Skin epidermis (tissue), 12 donors: ENCODE results near the gene MRTO4.
"Not testable (repeated sequence)": the region's sequence is repeated elsewhere in the genome, so short reads cannot be mapped to it uniquely, and the experiment has no call there.

Experiments used
- H3K27ac ChIP-seq, 21 experiments: fragments of 200-600 bp; sonication (generic) in 11 of 21; one replicate each; pipeline ENCODE4 v1.5.0; 2020; ENCODE audit warnings: mild to moderate bottlenecking in 3 of 21, inconsistent platforms in 2 of 21, moderate library complexity in 2 of 21
- H3K4me3 ChIP-seq, 7 experiments: fragments of 200-600 bp; sonication (generic) in 2 of 7; one replicate each; pipeline ENCODE4 v1.5.0; 2020; ENCODE audit warnings: inconsistent platforms in 2 of 7, mild to moderate bottlenecking in 2 of 7, moderate library complexity in 1 of 7

MRTO4 gene

GRCh38 chr1:19251305-19252196 is at the start of gene MRTO4, which contains the start of gene EMC1:
Gene MRTO4 (plus strand): TSS chr1:19251805. CDS start chr1:19251836, 31 bp downstream.
Gene EMC1 (minus strand): TSS chr1:19251524. CDS start chr1:19251509, 15 bp downstream.
- Histone ChIP-seq H3K27ac (peak within 1 kb of the TSS; percentile 85 to 100 (median 98)), H3K4me3 (peak within 1 kb of the TSS; percentile 70 to 98 (median 85))

- H3K27ac ChIP-seq, result no peak overlapping the region
- no peak overlapping the region for H3K4me3 ChIP-seq
These were observed 49.2 kb upstream of the MRTO4 start for GRCh38 chr1:19202396-19202795.

DNA sequence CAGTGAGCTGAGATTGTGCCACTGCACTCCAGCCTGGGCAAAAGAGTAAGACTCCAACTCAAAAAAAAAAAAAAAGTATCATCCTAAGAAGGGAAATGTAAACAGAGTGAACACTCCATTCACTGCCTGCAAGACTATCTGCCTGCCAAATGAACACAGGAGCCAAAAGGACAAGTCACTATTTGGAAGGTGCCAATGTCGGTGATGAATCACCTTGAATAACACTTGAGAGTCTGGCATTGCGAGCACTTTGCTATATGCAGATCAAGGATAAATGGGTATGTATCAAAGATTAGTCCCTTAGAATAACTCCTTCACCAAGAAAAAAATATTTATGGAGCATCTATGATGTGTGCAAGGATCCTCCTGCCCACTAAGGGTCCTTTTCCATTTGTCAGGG is 48.2 kb upstream of the MRTO4 start:
- Histone ChIP-seq H3K4me3 (no peak overlapping the region), H3K27ac (peak overlapping the region in 2 of 21 experiments; percentile 5)

GRCh38 chr1:19204446-19205266 is 46.9 kb upstream of the MRTO4 start:
- Histone ChIP-seq H3K4me3 (no peak overlapping the region), H3K27ac (peak overlapping the region in 1 of 21 experiments; percentile 36)

- Histone ChIP-seq H3K4me3 (no peak overlapping the region), H3K27ac (no peak overlapping the region)
These were observed 46.2 kb upstream of the MRTO4 start for GRCh38 chr1:19205403-19205802.

DNA sequence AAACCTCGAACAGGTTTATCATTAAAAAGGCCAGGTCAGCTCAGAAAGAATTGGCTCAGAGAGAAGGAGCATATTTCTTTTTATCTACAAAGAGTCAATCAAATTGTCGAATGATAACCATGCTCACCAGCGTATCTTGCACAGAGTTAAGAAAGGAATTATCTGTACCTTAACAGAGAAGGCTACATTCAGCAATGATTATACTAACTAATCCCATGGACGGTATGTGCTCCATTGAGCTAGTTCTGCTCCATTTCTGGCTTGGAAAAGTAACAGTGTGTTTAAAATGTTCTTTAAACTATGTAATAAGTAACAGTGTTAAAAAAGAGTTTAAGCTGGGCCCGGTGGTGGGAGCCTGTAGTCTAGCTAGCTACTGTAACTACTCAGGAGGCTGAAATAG is 45.8 kb upstream of the MRTO4 start:
- Histone ChIP-seq H3K27ac (no peak overlapping the region), H3K4me3 (no peak overlapping the region)

DNA sequence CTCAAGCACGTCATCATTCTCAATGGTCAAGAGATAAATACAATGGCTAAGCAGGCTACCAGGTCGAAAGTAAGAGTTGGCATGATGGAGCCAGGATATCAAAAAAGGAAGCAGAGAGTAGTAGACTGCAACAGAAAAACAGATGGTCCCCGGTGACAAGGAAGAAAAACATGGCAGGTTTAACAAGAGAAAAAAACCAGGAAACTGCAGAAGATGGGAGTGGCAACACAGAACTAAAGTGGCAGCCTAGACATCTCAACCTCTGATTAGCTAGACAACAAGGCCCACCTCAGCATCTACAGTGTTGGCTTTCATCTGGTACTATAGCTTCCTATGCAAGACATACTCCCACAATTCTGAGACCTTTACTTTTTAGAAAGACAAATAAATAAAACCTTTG is 44.7 kb upstream of the MRTO4 start:
- Histone ChIP-seq H3K4me3 (no peak overlapping the region), H3K27ac (no peak overlapping the region)

DNA sequence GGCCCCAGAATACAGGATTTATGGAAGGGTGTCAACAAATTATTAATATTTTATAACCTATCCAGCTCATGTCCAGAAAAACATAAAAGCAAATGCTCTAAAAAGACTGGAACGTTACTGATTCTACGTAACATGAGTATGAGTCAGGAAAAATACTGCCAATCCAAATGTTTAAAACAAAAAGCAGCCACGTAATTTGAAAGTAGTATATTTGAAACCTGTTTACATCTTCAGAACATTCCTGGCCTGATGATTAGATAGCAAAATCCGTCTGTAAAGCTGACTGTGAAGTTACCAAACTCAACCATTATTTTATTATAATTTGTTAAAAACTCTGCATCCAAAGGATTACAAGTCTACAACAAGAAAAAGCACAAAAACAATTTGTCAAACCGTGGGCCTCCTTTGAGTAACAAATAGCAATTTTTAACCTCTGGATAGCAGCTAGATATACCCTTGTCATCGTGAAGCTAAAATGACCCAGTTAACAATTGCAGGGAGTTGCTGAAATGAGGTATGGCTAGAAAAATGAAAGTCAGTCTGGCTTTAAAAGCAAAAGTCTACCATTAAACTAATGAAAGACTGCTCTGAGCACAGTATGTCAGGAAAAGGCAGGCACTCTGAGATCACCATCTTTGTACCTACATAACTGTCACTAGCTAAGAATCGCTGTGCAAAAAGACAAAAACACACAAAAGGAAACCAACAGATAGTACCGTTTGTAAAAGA is 42.7 kb upstream of the MRTO4 start:
- Histone ChIP-seq H3K4me3 (peak overlapping the region; percentile 66 to 98 (median 81)), H3K27ac (peak overlapping the region in 18 of 21 experiments; percentile 78 to 97 (median 92))

GRCh38 chr1:19209439-19209989 is 42.1 kb upstream of the MRTO4 start:
- peak overlapping the region; percentile 65 to 97 (median 91) for H3K27ac ChIP-seq
- peak overlapping the region; percentile 66 to 98 (median 81) for H3K4me3 ChIP-seq

- H3K27ac ChIP-seq, result peak within 1 kb of the TSS; percentile 65 to 97 (median 91)
- peak within 1 kb of the TSS; percentile 66 to 98 (median 81) for H3K4me3 ChIP-seq
These were observed 41.4 kb upstream of the MRTO4 start, which contains the start of gene UBR4 for GRCh38 chr1:19209990-19210771. Gene UBR4 (minus strand): TSS chr1:19210266. CDS start chr1:19210248, 18 bp downstream.

- H3K27ac ChIP-seq, result peak overlapping the region; percentile 65 to 97 (median 91)
- H3K4me3 ChIP-seq, result peak overlapping the region; percentile 66 to 98 (median 81)
These were observed 40.6 kb upstream of the MRTO4 start for GRCh38 chr1:19210772-19211549.

- Histone ChIP-seq H3K4me3 (no peak overlapping the region), H3K27ac (no peak overlapping the region)
These were observed 39.4 kb upstream of the MRTO4 start for GRCh38 chr1:19212167-19212566.

- H3K4me3 ChIP-seq, result no peak overlapping the region
- no peak overlapping the region for H3K27ac ChIP-seq
These were observed 38.0 kb upstream of the MRTO4 start for GRCh38 chr1:19213580-19213979.

DNA sequence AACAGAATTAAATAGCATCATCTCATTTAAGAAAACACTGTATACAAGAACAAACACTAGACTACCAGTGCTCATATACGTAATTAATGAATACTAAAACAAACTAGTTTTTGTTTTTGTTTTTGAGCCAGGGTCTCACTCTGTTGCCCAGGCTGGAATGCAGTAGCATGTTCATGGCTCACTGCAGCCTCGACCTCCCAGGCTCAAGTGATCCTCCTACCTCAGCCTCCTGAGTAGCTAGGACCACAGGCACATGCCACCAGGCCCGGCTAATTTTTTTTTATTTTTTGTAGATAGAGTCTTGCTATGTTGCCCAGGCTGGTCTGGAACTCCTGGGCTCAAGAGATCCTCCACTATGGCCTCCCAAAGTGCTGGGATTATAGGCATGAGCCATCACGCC is 35.0 kb upstream of the MRTO4 start:
- not testable (repeated sequence) for H3K27ac ChIP-seq

DNA sequence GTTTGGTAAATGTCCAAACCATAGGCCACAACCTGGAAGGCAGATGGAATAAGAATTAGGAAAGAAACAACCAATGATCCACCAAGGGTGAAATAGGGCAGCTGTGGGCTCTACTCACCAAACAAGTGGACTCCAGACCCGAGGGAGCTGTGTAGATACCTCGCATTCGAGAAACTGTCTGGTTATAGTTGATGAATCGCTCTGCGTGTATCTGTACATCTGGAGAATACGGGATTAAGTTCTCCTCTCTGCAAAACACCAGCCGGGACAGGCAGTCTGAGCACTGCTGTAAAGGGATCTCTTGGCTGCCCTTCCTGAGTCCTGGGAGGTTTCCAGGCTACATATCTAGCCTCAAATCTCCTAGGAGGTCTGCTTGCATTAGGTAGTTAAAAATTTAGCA is 32.2 kb upstream of the MRTO4 start:
- Histone ChIP-seq H3K4me3 (no peak overlapping the region), H3K27ac (peak overlapping the region in 1 of 21 experiments; percentile 6)

More for the DNA sequence above, 35.0 kb upstream of the MRTO4 start:
- H3K4me3 ChIP-seq, result not testable (repeated sequence)

GRCh38 chr1:19220080-19220846 is 31.3 kb upstream of the MRTO4 start:
- Histone ChIP-seq H3K4me3 (no peak overlapping the region), H3K27ac (peak overlapping the region in 1 of 21 experiments; percentile 6)

DNA sequence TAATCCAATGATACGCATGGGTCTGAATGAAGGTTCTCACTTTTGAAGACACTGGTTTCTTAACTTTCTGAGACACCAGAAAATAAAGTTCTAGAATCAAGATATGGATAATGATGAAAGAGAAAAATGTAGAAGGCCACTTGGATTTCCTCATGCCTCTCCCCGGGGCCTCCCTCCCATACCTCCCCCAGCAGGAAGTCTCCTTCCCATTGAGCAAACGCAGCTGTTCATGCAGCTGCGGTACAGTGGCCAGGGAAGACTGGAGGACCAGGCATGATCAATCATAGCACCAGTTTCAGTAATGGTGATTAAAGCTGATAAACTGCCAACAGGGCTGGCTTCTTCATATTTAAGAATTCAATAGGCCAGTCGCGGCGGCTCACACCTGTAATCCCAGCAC is 30.6 kb upstream of the MRTO4 start:
- H3K27ac ChIP-seq, result no peak overlapping the region
- H3K4me3 ChIP-seq, result no peak overlapping the region
